ENCODE measurements around the gene FNDC8.
"Not testable (repeated sequence)": the region's sequence is repeated elsewhere in the genome, so short reads cannot be mapped to it uniquely, and the experiment has no call there.

Gene FNDC8

GRCh38 chr17:35174835-35175334, 53.5 kb downstream of the FNDC8 start:
- no peak for DNase-seq

DNA sequence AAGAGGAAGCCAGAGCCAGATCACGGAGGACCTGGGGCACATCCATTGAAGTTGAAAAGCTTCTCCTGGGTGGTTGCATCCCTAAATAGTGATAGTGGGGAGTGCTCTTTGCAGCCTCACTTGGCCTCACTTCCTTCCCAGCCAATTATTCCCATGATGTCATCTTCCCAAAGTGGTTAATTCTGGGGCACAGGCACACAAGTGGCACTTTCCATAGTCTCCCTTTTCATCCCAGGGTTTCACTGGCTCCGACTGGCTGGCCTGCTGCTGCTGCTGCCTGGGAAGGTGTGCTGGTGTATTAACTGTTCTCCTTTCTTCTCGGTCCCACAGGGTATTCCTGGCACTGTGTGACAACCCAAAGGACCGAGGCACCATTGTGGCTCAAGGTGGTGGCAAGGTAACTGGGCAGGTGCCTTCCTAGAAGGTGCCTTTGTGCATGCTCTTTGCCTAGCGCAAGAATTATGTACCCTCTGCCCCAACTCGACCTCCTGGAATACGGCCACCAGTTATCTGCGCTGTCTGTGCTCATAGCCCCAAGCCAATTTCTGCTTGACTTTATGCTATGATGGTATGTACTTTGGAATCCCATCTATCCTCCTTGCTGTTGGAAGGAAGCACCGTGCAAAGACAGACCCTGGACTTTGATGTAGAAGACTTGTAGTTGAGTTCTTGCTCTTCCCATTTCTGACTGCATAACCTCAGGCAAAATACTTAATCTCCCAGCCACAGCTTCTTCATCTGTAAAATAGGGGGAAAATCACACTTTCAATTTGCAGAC, 54.4 kb downstream of the FNDC8 start:
- DNase-seq = no peak

DNA sequence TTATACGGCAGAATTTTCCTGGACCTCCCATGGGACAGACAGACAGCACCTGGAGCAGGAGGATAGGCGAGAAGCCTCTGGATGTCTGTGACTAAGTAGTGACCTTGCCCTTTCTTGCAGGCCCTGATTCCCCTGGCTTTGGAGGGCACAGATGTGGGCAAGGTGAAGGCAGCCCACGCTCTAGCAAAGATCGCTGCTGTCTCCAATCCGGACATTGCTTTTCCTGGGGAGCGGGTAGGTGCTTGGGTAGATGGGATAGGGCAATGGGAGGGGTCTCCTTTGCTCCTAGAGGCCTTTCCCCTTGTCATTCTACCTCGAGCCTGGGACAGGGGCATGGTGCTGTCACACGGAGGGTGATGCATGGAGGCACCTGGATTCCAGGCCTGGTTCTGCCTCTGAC, 55.5 kb downstream of the FNDC8 start:
- DNase-seq = no peak

DNA sequence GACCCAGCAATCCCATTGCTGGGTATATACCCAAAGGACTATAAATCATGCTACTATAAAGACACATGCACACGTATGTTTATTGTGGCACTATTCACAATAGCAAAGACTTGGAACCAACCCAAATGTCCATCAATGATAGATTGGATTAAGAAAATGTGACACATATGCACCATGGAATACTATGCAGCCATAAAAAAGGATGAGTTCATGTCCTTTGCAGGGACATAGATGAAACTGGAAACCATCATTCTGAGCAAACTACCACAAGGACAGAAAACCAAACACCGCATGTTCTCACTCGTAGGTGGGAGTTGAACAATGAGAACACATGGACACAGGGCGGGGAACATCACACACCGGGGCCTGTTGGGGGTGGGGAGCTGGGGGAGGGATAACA, 58.0 kb downstream of the FNDC8 start:
- not testable (repeated sequence) for DNase-seq
